ENCODE data around the gene ZDHHC18. TPM values are rescaled to one million over a fixed set of nuclear protein-coding genes. Genes with fewer than 3 reads are reported as not detected.

ZDHHC18 gene
- 75.9 and 77.3 TPM in 2 replicates for total RNA-seq

GRCh38 chr1:26826261-26827105 is at the start of gene ZDHHC18:
Gene ZDHHC18, plus strand, starts transcription at chr1:26826688. Its CDS starts 117 bp downstream, at chr1:26826805.
- DNase-seq, result peak; percentile 95
- Mint-ChIP-seq H3K27ac (peak within 1 kb of the TSS; percentile 95), H3K9me3 (no peaks in the 10 kb centered on the region), H3K4me1 (peaks cover 45% of the 10 kb centered on the region), H3K4me3 (peak within 1 kb of the TSS; percentile 94), H3K27me3 (no peaks in the 10 kb centered on the region), H3K36me3 (ENCODE audit: low read depth) (peaks cover 32% of the 10 kb centered on the region)
- intact Hi-C loops (cut with micrococcal nuclease), result loop anchor here (1.0 to 2.0 kb wide), 2 partner anchors 37 to 38 kb away; no protein-coding TSS in a partner anchor

GRCh38 chr1:26779098-26779668 is 47.3 kb upstream of the ZDHHC18 start:
- H3K4me1 Mint-ChIP-seq, result peaks cover 19% of the 10 kb centered on the region
- H3K4me3 Mint-ChIP-seq, result no peak overlapping the region
- intact Hi-C loops (cut with micrococcal nuclease), result no loop called here
- peaks cover 77% of the 10 kb centered on the region for H3K36me3 Mint-ChIP-seq (ENCODE audit: low read depth)
- no peaks in the 10 kb centered on the region for H3K27me3 Mint-ChIP-seq
- H3K27ac Mint-ChIP-seq, result peak overlapping the region; percentile 56
- H3K9me3 Mint-ChIP-seq, result no peaks in the 10 kb centered on the region
- DNase-seq, result no peak

GRCh38 chr1:26780344-26780957 is 46.0 kb upstream of the ZDHHC18 start:
- Mint-ChIP-seq H3K4me1 (peaks cover 27% of the 10 kb centered on the region), H3K4me3 (no peak overlapping the region), H3K9me3 (no peaks in the 10 kb centered on the region), H3K27me3 (no peaks in the 10 kb centered on the region), H3K27ac (no peak overlapping the region), H3K36me3 (ENCODE audit: low read depth) (peaks cover 65% of the 10 kb centered on the region)
- DNase-seq, result no peak
- intact Hi-C loops (cut with micrococcal nuclease), result no loop called here

GRCh38 chr1:26781206-26781825 is 45.2 kb upstream of the ZDHHC18 start:
- H3K9me3 Mint-ChIP-seq, result no peaks in the 10 kb centered on the region
- H3K4me1 Mint-ChIP-seq, result peaks cover 35% of the 10 kb centered on the region
- no peak for DNase-seq
- H3K27ac Mint-ChIP-seq, result no peak overlapping the region
- H3K27me3 Mint-ChIP-seq, result no peaks in the 10 kb centered on the region
- H3K36me3 Mint-ChIP-seq (ENCODE audit: low read depth), result peaks cover 60% of the 10 kb centered on the region
- intact Hi-C loops (cut with micrococcal nuclease), result no loop called here
- no peak overlapping the region for H3K4me3 Mint-ChIP-seq

- H3K27ac Mint-ChIP-seq, result no peak overlapping the region
- H3K4me1 Mint-ChIP-seq, result peaks cover 48% of the 10 kb centered on the region
- peaks cover 54% of the 10 kb centered on the region for H3K36me3 Mint-ChIP-seq (ENCODE audit: low read depth)
- H3K9me3 Mint-ChIP-seq, result no peaks in the 10 kb centered on the region
- H3K27me3 Mint-ChIP-seq, result no peaks in the 10 kb centered on the region
- intact Hi-C loops (cut with micrococcal nuclease), result no loop called here
- H3K4me3 Mint-ChIP-seq, result no peak overlapping the region
- no peak for DNase-seq
Measured at GRCh38 chr1:26782521-26783212, 43.8 kb upstream of the ZDHHC18 start.

- no peak for DNase-seq
- Mint-ChIP-seq H3K36me3 (ENCODE audit: low read depth) (peaks cover 46% of the 10 kb centered on the region), H3K4me3 (no peak overlapping the region), H3K27ac (no peak overlapping the region), H3K27me3 (no peaks in the 10 kb centered on the region), H3K9me3 (no peaks in the 10 kb centered on the region), H3K4me1 (peaks cover 45% of the 10 kb centered on the region)
- intact Hi-C loops (cut with micrococcal nuclease), result no loop called here
Measured at GRCh38 chr1:26783646-26784022, 42.9 kb upstream of the ZDHHC18 start.

- H3K27ac Mint-ChIP-seq, result no peak overlapping the region
- H3K4me1 Mint-ChIP-seq, result peaks cover 47% of the 10 kb centered on the region
- DNase-seq, result no peak
- no peak overlapping the region for H3K4me3 Mint-ChIP-seq
- intact Hi-C loops (cut with micrococcal nuclease), result no loop called here
- no peaks in the 10 kb centered on the region for H3K27me3 Mint-ChIP-seq
- no peaks in the 10 kb centered on the region for H3K9me3 Mint-ChIP-seq
- H3K36me3 Mint-ChIP-seq (ENCODE audit: low read depth), result peaks cover 40% of the 10 kb centered on the region
Measured at GRCh38 chr1:26784023-26784871, 42.2 kb upstream of the ZDHHC18 start.

- Mint-ChIP-seq H3K36me3 (ENCODE audit: low read depth) (peaks cover 34% of the 10 kb centered on the region), H3K4me1 (peaks cover 53% of the 10 kb centered on the region)
Measured at GRCh38 chr1:26784886-26785285, 41.6 kb upstream of the ZDHHC18 start.

GRCh38 chr1:26785611-26786436 is 40.7 kb upstream of the ZDHHC18 start:
- Mint-ChIP-seq H3K9me3 (no peaks in the 10 kb centered on the region), H3K27ac (peak overlapping the region; percentile 100), H3K4me3 (peak overlapping the region; percentile 100), H3K4me1 (peaks cover 61% of the 10 kb centered on the region), H3K27me3 (no peaks in the 10 kb centered on the region), H3K36me3 (ENCODE audit: low read depth) (peaks cover 28% of the 10 kb centered on the region)
- intact Hi-C loops (cut with micrococcal nuclease), result loop anchor here (2.0 kb wide), 3 partner anchors 13 to 243 kb away; no protein-coding TSS in a partner anchor
- peak; percentile 73 for DNase-seq

More at GRCh38 chr1:26784886-26785285, 41.6 kb upstream of the ZDHHC18 start:
- no peak for DNase-seq
- intact Hi-C loops (cut with micrococcal nuclease), result no loop called here
- H3K4me3 Mint-ChIP-seq, result no peak overlapping the region
- no peaks in the 10 kb centered on the region for H3K27me3 Mint-ChIP-seq
- H3K27ac Mint-ChIP-seq, result no peak overlapping the region
- no peaks in the 10 kb centered on the region for H3K9me3 Mint-ChIP-seq

GRCh38 chr1:26786437-26787380 is 39.8 kb upstream of the ZDHHC18 start:
- peak; percentile 80 for DNase-seq
- intact Hi-C loops (cut with micrococcal nuclease), result loop anchor here (1.0 to 2.0 kb wide), 4 partner anchors 14 to 244 kb away; no protein-coding TSS in a partner anchor
- no peaks in the 10 kb centered on the region for H3K27me3 Mint-ChIP-seq
- no peaks in the 10 kb centered on the region for H3K9me3 Mint-ChIP-seq
- peaks cover 67% of the 10 kb centered on the region for H3K4me1 Mint-ChIP-seq
- H3K36me3 Mint-ChIP-seq (ENCODE audit: low read depth), result peaks cover 21% of the 10 kb centered on the region
- peak overlapping the region; percentile 100 for H3K27ac Mint-ChIP-seq
- peak overlapping the region; percentile 100 for H3K4me3 Mint-ChIP-seq

- DNase-seq, result peak; percentile 92
- H3K4me3 Mint-ChIP-seq, result peak overlapping the region; percentile 100
- peaks cover 65% of the 10 kb centered on the region for H3K4me1 Mint-ChIP-seq
- H3K9me3 Mint-ChIP-seq, result no peaks in the 10 kb centered on the region
- intact Hi-C loops (cut with micrococcal nuclease), result loop anchor here (1.0 to 2.0 kb wide), 4 partner anchors 15 to 245 kb away; no protein-coding TSS in a partner anchor
- peak overlapping the region; percentile 100 for H3K27ac Mint-ChIP-seq
- H3K36me3 Mint-ChIP-seq (ENCODE audit: low read depth), result peaks cover 16% of the 10 kb centered on the region
- H3K27me3 Mint-ChIP-seq, result no peaks in the 10 kb centered on the region
Measured at GRCh38 chr1:26787381-26787705, 39.1 kb upstream of the ZDHHC18 start.
